Tibial artery (tissue), 4 donors: ENCODE results near the gene SORCS2.

Experiments used
- DNase-seq, 2 donors: peaks; one replicate each; pipeline ENCODE4 v3.0.0-alpha.2; 2019
- H3K27ac ChIP-seq, 2 donors: fragments of 200-600 bp; sonication (generic) in 1 of 2; 1 replicate in 1 of 2; 2 replicates in 1 of 2; pipeline ENCODE4 v1.5.1; 2018 to 2019; ENCODE audit warnings: mild to moderate bottlenecking in 1 of 2
- H3K27me3 ChIP-seq, 2 donors: fragments of 200-600 bp; sonication (generic) in 1 of 2; one replicate each; pipeline versions ENCODE4 v1.5.1 to v1.6.0; 2016 to 2019
- H3K36me3 ChIP-seq, 3 donors: fragments of 200-600 bp; sonication (generic) in 2 of 3; one replicate each; pipeline ENCODE4 v1.5.1; 2016 to 2019; ENCODE audit warnings: mild to moderate bottlenecking in 2 of 3
- H3K4me1 ChIP-seq, 4 donors: fragments of 200-600 bp; sonication (generic) in 2 of 4; 1 replicate in 3 of 4; 2 replicates in 1 of 4; pipeline ENCODE4 v1.5.1; 2016 to 2019
- H3K4me3 ChIP-seq, 2 donors: fragments of 200-600 bp; sonication (generic) in 1 of 2; 1 replicate in 1 of 2; 2 replicates in 1 of 2; pipeline ENCODE4 v1.5.1; 2018 to 2019; ENCODE audit warnings: mild to moderate bottlenecking in 2 of 2
- H3K9me3 ChIP-seq, 3 donors: fragments of 200-600 bp; sonication (generic) in 1 of 3; one replicate each; pipeline ENCODE4 v1.5.1; 2016 to 2019
- CTCF ChIP-seq, 2 experiments: fragments of 200-600 bp in 1 of 2; fragments of 450-650 bp in 1 of 2; IDR thresholded peaks; one replicate each; pipeline ENCODE4 v1.5.1; 2017 to 2019; ENCODE audit warnings: antibody characterized with exemption in 2 of 2, mild to moderate bottlenecking in 1 of 2, moderate library complexity in 1 of 2
- intact Hi-C: fragments of 100-400 bp; cut with DNase I; formaldehyde crosslinking; loops from one replicate; pipeline ENCODE4 v1.15.0; 2023; ENCODE audit warnings: low total_unique reads

SORCS2 gene

GRCh38 chr4:7306021-7306965 is 114.0 kb downstream of the SORCS2 start:
- Histone ChIP-seq H3K4me1 (no peaks in the 10 kb centered on the region), H3K36me3 (no peaks in the 10 kb centered on the region), H3K9me3 (no peaks in the 10 kb centered on the region), H3K27ac (no peak overlapping the region), H3K4me3 (no peak overlapping the region), H3K27me3 (peaks cover 0 to 24% of the 10 kb centered on the region in 2 donors)
- DNase-seq = no peak
- intact Hi-C loops = no loop called here
- no peak for TF ChIP-seq CTCF (IDR thresholded peaks at IDR 0.05)

GRCh38 chr4:7306986-7307385 is 114.6 kb downstream of the SORCS2 start:
- no peaks in the 10 kb centered on the region for H3K9me3 ChIP-seq
- H3K27ac ChIP-seq = no peak overlapping the region
- no peak overlapping the region for H3K4me3 ChIP-seq
- peaks cover 0 to 24% of the 10 kb centered on the region in 2 donors for H3K27me3 ChIP-seq
- intact Hi-C loops = no loop called here
- no peaks in the 10 kb centered on the region for H3K4me1 ChIP-seq
- H3K36me3 ChIP-seq = no peaks in the 10 kb centered on the region
- no peak for DNase-seq
- TF ChIP-seq CTCF (IDR thresholded peaks at IDR 0.05) = no peak

- no peak overlapping the region for H3K27ac ChIP-seq
- H3K27me3 ChIP-seq = peaks cover 0 to 28% of the 10 kb centered on the region in 2 donors
- TF ChIP-seq CTCF (IDR thresholded peaks at IDR 0.05) = no peak
- H3K4me3 ChIP-seq = no peak overlapping the region
- no peaks in the 10 kb centered on the region for H3K9me3 ChIP-seq
- intact Hi-C loops = no loop called here
- no peaks in the 10 kb centered on the region for H3K36me3 ChIP-seq
- DNase-seq = no peak
- no peaks in the 10 kb centered on the region for H3K4me1 ChIP-seq
Measured at GRCh38 chr4:7307394-7308099, 115.2 kb downstream of the SORCS2 start.

- Histone ChIP-seq H3K27ac (no peak overlapping the region), H3K4me3 (no peak overlapping the region), H3K36me3 (no peaks in the 10 kb centered on the region), H3K9me3 (no peaks in the 10 kb centered on the region), H3K4me1 (no peaks in the 10 kb centered on the region), H3K27me3 (peaks cover 0 to 28% of the 10 kb centered on the region in 2 donors)
- DNase-seq = no peak
- intact Hi-C loops = no loop called here
- TF ChIP-seq CTCF (IDR thresholded peaks at IDR 0.05) = no peak
Measured at GRCh38 chr4:7309181-7309580, 116.8 kb downstream of the SORCS2 start.

- Histone ChIP-seq H3K4me1 (no peaks in the 10 kb centered on the region), H3K36me3 (no peaks in the 10 kb centered on the region), H3K4me3 (no peak overlapping the region), H3K9me3 (no peaks in the 10 kb centered on the region), H3K27ac (no peak overlapping the region), H3K27me3 (peaks cover 0 to 25% of the 10 kb centered on the region in 2 donors)
- no peak for TF ChIP-seq CTCF (IDR thresholded peaks at IDR 0.05)
- no peak for DNase-seq
- intact Hi-C loops = no loop called here
Measured at GRCh38 chr4:7309636-7310390, 117.5 kb downstream of the SORCS2 start.
